Measurements from ENCODE around the gene PIEZO1.
A peak's percentile ranks its signal among the peaks of the same experiment; 100 is the strongest.

The PIEZO1 gene

DNA sequence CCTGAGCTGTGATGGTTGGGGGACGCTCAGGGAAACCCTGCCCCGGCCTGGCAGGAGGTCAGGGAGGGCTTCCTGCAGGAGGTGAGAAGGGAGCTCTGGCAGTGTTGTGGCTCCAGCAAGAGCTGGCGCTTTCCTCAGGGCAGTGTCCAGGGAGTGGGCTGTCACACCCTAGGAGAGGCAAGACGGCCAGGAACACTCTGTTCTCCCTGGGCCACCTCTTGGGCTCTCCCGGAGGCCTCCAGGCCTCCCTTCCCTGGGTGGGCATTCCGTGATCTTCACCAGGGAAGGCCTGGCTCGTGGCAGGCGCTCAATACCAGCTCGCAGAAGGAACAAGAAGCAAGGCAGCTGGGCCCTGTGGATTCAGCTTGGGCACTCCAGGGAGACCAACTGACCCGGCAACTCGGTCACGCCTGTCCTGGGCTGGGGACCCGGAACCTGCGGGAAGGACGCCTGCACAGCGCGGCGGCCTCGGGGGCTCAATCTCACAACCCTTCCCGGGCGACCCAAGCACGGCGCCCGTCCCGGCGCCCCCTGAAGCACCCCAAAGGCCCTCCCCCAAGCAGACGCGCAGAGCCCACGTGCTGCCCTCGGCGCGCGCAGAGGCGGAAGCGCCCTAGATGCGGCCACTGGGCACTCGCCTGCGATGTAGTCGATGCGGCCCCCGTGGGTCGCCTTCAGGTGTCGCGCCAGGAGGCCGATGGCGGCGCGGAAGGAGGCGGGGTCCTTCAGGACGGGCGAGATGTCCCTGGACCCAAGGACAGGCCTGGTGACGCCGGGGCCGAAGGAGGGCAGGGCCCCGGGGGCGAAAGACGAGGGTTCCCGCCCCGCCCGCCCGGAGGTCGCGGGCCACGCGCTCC is 26.1 kb upstream of the PIEZO1 start:
- peak; percentile 77 for ATAC-seq
- Mint-ChIP-seq H3K36me3 (peaks cover 9% of the 10 kb centered on the region), H3K9me3 (no peaks in the 10 kb centered on the region), H3K27ac (peak overlapping the region; percentile 95), H3K27me3 (no peaks in the 10 kb centered on the region), H3K4me1 (peaks cover 38% of the 10 kb centered on the region), H3K4me3 (peak overlapping the region; percentile 95)

DNA sequence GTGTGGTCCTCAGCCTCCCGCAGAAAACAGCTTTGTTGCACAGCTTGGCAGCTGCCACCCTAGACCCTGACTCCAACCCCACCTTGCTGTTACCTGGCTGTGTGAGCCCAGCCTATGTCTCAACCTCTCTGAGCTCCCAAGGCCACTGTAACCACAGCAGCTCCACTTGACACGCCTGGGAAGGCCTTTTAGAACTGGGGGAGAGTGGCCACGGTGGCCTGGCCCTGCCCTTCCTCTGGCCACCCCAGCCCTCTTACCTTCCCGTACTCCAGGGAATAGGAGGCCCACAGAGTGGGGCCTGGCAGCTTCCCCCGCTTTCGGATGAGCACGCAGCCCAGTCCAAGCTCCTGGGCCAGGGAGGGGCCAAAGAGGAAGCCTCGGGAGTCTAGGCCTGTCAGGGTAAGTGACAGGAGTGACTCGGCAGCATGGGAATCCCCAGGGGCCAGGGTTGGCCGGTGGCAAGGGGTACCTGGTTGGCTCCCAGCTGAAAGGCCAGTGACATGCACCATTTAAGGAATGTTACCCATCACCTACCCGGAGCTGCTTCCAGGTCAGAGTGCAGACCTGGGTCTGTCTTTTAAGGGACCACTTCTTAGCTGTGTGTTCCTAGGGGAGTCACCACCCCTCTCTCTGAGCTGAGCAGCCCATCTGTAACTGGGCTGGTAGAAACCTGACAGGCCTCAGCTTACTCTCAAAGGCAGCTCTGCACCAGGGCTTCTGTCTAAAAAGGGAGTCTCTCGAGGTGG is 25.3 kb upstream of the PIEZO1 start:
- Mint-ChIP-seq H3K4me1 (peaks cover 38% of the 10 kb centered on the region), H3K36me3 (peaks cover 9% of the 10 kb centered on the region), H3K27me3 (no peaks in the 10 kb centered on the region), H3K27ac (peak overlapping the region; percentile 95), H3K4me3 (peak overlapping the region; percentile 95), H3K9me3 (no peaks in the 10 kb centered on the region)
- ATAC-seq, result no peak

DNA sequence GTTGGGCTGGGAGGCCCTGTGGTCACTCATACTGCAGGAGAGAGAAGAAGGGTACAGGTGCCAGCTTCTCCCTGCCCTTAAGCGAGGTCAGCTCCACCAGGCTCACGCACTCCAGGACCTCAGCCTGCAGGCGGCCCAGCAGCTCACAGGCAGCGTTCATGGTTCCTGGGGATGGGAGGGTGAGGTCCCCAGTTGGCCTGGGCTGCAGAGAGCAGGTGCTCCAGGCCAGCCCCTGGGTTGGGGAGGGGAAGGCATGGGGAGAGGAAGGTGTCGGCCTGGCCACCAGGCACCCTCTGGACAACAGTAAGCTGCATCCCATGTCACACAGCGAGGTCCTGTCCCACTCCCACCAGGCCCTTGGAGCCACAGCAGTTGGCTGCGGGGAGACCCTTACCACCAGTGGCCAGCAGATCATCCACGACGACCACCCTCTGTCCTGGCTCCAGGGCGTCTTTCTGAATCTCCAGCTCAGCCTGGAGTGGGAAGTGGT is 24.7 kb upstream of the PIEZO1 start:
- peak overlapping the region; percentile 95 for H3K27ac Mint-ChIP-seq
- peaks cover 38% of the 10 kb centered on the region for H3K4me1 Mint-ChIP-seq
- ATAC-seq, result no peak
- peaks cover 9% of the 10 kb centered on the region for H3K36me3 Mint-ChIP-seq
- H3K4me3 Mint-ChIP-seq, result peak overlapping the region; percentile 95
- no peaks in the 10 kb centered on the region for H3K9me3 Mint-ChIP-seq
- no peaks in the 10 kb centered on the region for H3K27me3 Mint-ChIP-seq

DNA sequence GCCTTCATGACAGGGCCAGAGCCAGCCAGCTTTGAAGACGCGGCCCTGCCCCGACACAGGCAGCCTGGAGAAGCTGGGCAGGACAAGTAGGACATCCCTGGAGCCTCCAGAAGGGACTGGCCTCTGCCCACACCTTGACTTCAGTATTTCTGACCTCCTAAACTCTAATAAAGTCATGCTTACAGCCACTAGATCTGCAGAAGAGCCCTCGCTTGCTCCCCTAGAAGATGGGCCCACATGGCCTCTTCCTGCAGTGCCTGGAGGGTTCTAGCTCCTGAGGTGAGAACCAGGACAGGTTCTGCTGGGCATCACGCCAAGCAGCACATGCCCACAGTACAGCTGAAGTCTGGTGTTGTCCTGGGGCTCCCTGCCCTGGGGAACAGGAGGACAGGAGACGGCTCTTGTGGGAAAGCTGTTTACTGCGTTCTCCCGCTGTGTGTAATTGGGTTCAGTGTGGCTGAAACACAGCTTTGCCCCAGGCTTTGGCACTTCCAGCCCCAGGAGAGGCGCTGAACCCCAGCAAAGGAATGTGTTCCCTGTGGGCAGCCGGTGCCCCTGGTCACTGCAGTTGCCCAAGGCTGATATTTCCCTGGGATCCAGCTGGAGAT is 24.2 kb upstream of the PIEZO1 start:
- Mint-ChIP-seq H3K36me3 (peaks cover 9% of the 10 kb centered on the region), H3K27me3 (no peaks in the 10 kb centered on the region), H3K27ac (no peak overlapping the region), H3K4me1 (peaks cover 38% of the 10 kb centered on the region), H3K4me3 (no peak overlapping the region), H3K9me3 (no peaks in the 10 kb centered on the region)
- ATAC-seq, result no peak

DNA sequence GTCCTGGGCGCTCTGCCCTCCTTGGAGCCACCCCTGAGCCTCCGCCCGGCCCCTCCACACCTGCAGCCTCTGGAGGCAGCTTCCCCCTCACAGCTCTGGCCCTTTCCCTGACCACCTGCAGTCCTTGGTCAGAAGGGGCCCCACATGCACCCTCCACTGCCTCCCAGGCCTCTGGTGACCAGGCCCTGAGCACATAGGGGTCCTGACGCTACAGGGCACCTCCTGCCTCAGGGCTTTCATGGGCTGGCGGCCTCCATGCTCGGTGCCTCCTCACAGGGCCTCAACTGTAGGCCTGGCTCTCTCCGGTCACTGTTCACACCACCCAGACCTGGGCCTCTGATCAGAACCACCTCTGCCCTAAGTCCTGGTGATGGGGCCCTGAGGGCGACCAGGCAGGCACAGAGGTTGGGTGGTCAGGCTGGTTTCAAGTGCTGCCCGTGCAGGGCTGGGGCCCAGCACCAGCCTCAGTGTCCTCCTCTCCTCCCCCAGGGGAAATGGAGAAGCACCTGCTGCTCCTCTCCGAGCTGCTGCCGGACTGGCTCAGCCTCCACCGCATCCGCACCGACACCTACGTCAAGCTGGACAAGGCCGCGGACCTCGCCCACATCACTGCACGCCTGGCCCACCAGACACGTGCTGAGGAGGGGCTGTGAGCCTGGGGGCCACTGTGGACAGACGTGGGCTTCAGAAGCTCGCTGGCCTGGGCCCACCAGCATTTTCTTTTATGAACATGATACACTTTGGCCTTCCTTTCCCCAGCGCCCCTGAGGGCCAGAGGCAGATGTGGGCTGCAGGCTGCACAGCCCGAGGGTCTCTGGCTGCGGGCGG is 22.8 kb upstream of the PIEZO1 start:
- Mint-ChIP-seq H3K27me3 (no peaks in the 10 kb centered on the region), H3K36me3 (peaks cover 9% of the 10 kb centered on the region), H3K27ac (peak overlapping the region; percentile 40), H3K4me1 (peaks cover 40% of the 10 kb centered on the region), H3K9me3 (no peaks in the 10 kb centered on the region), H3K4me3 (no peak overlapping the region)
- no peak for ATAC-seq

DNA sequence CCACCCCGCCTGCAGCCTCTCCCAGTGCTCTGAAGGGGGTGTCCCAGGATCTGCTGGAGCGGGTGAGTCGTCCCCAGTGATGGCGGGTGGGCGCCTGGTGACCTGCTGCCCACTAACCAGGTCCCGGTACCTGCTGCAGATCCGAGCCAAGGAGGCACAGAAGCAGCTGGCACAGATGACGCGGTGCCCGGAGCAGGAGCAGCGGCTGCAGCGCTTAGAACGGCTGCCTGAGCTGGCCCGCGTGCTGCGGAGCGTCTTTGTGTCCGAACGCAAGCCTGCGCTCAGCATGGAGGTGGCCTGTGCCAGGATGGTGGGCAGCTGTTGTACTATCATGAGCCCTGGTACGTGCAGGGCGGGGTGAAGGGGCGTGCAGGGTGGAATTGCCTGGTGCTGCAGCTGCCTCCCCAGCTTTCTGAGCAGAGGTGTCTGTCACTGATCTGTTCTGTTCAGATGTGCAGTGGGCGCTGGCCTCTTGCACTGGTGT is 22.2 kb upstream of the PIEZO1 start:
- Mint-ChIP-seq H3K27ac (peak overlapping the region; percentile 40), H3K36me3 (peaks cover 9% of the 10 kb centered on the region), H3K27me3 (no peaks in the 10 kb centered on the region), H3K4me3 (no peak overlapping the region), H3K4me1 (peaks cover 44% of the 10 kb centered on the region), H3K9me3 (no peaks in the 10 kb centered on the region)
- no peak for ATAC-seq

DNA sequence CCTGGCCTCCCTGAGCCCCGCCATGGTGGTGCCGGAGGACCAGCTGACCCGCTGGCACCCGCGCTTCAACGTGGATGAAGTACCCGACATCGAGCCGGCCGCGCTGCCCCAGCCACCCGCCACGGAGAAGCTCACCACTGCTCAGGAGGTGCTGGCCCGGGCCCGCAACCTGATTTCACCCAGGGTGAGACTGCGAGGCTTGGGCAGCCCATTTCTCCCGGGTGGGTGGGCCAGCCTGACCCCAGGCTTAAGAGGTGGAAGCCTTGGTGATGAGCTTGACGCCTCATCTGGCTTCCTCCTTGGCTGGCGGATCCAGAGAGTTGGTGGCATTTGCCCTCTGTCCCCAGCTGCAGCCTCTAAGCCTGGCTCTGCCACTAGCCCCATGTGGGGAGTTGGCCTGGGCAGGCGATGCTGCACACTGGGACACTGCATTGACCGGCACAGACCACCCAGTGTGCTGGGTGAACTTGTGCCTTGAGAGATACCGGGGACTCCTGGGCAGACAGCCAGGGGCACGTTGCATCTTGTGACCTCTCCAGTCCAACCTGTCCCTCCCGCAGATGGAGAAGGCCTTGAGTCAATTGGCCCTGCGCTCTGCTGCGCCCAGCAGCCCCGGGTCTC is 21.6 kb upstream of the PIEZO1 start:
- Mint-ChIP-seq H3K36me3 (peaks cover 9% of the 10 kb centered on the region), H3K27me3 (no peaks in the 10 kb centered on the region), H3K9me3 (no peaks in the 10 kb centered on the region), H3K4me1 (peaks cover 38% of the 10 kb centered on the region), H3K27ac (no peak overlapping the region), H3K4me3 (no peak overlapping the region)
- no peak for ATAC-seq

DNA sequence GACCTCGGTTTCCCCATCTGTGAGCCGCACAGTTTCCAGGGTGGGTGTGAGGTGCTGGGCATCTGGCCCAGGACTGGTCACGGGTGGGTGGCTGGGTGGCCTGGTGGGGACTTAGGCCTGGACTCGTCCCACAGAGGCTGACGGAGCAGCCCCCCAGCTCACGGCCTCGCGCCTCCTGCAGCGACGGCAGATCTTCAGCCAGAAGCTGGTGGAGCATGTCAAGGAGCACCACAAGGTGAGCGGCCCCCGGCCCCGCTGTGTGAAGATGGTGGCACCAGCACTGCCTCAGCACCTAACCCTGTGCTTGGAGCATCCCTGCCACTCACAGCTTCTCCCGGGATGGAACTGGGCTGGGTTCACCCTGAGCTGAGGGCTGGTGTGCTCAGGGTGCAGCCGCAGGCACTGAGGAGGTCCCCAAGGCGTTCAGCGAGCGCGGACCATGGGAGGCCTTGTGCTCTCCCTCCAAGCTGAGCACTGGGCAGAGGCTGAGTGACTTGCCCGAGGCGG is 20.9 kb upstream of the PIEZO1 start:
- H3K27ac Mint-ChIP-seq, result no peak overlapping the region
- no peaks in the 10 kb centered on the region for H3K27me3 Mint-ChIP-seq
- no peak overlapping the region for H3K4me3 Mint-ChIP-seq
- no peak for ATAC-seq
- peaks cover 9% of the 10 kb centered on the region for H3K36me3 Mint-ChIP-seq
- H3K4me1 Mint-ChIP-seq, result peaks cover 40% of the 10 kb centered on the region
- no peaks in the 10 kb centered on the region for H3K9me3 Mint-ChIP-seq

DNA sequence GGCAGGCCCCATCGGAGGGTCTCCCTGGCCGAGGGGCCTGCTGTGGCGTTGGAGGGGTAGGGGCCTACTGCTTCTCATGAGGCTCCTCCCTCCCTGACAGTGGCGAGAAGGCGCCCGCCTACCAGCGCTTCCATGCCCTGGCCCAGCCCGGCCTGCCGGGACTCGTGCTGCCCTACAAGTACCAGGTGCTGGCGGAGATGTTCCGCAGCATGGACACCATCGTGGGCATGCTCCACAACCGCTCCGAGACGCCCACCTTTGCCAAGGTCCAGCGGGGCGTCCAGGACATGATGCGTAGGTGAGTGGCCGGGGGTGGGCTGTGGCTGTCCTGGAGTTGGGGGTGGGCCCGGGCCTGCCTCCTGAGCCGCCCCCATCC is 20.3 kb upstream of the PIEZO1 start:
- Mint-ChIP-seq H3K27ac (no peak overlapping the region), H3K4me3 (no peak overlapping the region), H3K27me3 (no peaks in the 10 kb centered on the region), H3K4me1 (peaks cover 39% of the 10 kb centered on the region), H3K9me3 (no peaks in the 10 kb centered on the region), H3K36me3 (peaks cover 9% of the 10 kb centered on the region)
- ATAC-seq, result no peak

DNA sequence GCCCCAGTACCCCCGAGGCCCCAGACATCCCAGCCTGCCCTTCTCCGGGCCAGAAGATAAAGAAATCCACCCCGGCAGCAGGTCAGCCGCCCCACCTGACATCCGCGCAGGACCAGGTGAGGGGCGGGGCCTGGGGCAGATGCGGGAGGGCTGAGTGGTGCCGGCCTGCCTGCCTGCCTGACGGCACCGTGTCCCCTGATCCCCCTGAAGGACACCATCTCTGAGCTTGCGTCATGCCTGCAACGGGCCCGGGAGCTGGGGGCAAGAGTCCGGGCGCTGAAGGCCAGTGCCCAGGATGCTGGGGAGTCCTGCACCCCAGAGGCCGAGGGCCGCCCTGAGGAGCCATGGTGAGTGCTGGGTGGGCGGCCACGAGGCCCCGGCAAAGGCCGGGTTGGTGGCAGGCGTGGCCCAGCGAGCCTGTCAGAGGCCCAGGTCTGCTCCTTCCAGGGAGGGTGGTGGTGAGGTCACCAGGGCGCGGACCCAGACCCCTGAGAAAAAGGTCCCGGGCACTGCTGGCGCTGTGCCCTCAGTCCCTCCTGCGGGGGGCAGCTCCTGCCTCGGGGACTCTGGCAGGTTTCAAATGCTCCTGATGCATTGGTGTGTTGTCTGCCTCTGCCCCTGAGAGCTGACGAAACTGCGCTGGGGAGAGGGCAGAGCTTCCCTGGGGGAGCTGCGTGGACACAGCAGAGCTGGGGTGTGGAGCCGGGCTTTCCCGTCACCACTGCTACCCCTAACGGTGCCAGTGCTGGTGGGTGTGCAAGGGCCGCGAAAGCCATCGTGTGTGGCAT is 19.7 kb upstream of the PIEZO1 start:
- no peaks in the 10 kb centered on the region for H3K9me3 Mint-ChIP-seq
- peaks cover 9% of the 10 kb centered on the region for H3K36me3 Mint-ChIP-seq
- H3K4me1 Mint-ChIP-seq, result peaks cover 33% of the 10 kb centered on the region
- peak overlapping the region; percentile 73 for H3K4me3 Mint-ChIP-seq
- peak overlapping the region; percentile 83 for H3K27ac Mint-ChIP-seq
- ATAC-seq, result peak; percentile 17
- no peaks in the 10 kb centered on the region for H3K27me3 Mint-ChIP-seq

DNA sequence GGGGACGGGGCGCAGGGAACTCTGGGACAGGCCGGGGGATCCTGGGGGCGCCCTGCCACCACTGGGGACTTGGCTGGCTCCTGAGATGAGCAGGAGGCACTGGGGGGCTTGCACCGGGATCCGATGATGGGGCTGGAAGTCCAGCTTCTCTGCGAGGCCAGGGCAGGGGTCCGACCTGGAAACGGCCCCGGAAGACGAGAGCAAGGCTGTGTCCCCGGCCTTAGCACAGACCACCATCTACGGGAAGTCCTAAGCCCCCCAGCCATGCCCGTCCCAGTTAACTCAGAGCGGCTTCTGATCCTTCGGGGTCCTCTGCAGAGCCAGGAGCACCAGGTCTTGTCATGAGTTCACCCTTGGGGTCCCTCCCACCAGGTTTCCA is 19.1 kb upstream of the PIEZO1 start:
- Mint-ChIP-seq H3K4me3 (peak overlapping the region; percentile 73), H3K36me3 (peaks cover 4% of the 10 kb centered on the region), H3K27ac (peak overlapping the region; percentile 83), H3K9me3 (no peaks in the 10 kb centered on the region), H3K27me3 (no peaks in the 10 kb centered on the region), H3K4me1 (peaks cover 28% of the 10 kb centered on the region)
- peak; percentile 3 for ATAC-seq

DNA sequence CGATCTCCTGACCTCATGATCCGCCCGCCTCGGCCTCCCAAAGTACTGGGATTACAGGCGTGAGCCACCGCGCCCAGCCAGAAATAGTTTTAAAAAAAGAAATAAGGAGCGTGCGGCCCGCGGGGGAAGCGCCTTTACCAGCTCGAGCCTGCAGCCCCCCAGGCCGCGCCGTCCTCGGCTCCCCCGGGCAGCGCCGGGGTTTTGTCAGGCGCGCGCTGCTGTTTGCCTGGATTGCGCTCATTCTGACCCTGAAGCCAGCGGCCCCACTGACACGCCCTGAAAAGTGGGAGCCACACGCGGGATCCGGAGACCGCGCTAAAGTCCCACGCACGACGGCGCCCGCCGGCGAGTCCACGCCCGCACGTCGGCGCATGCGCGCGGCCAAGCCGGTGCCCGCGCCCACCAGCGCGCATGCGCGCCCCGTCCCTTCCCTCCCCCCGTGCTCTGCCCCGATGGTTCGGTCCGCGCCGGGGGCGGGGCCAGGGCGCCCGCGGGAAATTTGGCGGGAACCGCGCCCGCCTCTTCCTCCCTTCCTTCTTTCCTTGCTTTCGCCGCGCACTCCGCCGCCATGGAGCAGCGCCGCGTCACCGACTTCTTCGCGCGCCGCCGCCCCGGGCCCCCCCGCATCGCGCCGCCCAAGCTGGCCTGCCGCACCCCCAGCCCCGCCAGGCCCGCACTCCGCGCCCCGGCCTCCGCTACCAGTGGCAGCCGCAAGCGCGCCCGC is 18.4 kb upstream of the PIEZO1 start, which contains the start of gene CDT1:
Gene CDT1, plus strand, starts transcription at position 526 of the 724 bp plus-strand sequence. Its CDS starts 43 bp downstream, at position 569.
- H3K4me1 Mint-ChIP-seq, result peaks cover 25% of the 10 kb centered on the region
- H3K27me3 Mint-ChIP-seq, result no peaks in the 10 kb centered on the region
- H3K4me3 Mint-ChIP-seq, result peak within 1 kb of the TSS; percentile 82
- peak within 1 kb of the TSS; percentile 83 for H3K27ac Mint-ChIP-seq
- no peaks in the 10 kb centered on the region for H3K9me3 Mint-ChIP-seq
- peak; percentile 58 for ATAC-seq
- H3K36me3 Mint-ChIP-seq, result no peaks in the 10 kb centered on the region

DNA sequence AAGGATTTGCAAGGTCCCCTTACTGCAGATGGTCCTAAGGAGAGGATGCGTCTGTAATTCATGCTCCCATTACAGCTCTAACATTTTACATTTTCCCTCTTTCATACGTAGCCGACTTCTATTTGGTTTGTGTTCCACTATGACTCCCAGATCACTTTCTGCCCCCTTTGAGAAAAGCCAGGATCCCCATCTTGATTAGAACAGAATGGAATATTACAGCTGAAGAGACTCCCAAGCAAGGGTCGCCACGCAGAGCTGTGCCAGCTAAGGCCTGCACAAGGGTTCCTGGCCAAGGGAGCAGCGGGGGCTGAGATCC is 15.2 kb upstream of the PIEZO1 start:
- no peak for ATAC-seq
- Mint-ChIP-seq H3K27ac (no peak overlapping the region), H3K4me1 (peaks cover 19% of the 10 kb centered on the region), H3K4me3 (no peak overlapping the region), H3K36me3 (no peaks in the 10 kb centered on the region), H3K9me3 (no peaks in the 10 kb centered on the region), H3K27me3 (no peaks in the 10 kb centered on the region)
